ENCODE results near the gene H19. TPM values are rescaled to one million over a fixed set of nuclear protein-coding genes. Genes with fewer than 3 reads are reported as not detected.

H19 gene
- total and polyA plus RNA-seq, 2 donors (not counting 1 experiment from before 2014, with no cell fraction given) = 1.8 to 8.9 TPM

DNA sequence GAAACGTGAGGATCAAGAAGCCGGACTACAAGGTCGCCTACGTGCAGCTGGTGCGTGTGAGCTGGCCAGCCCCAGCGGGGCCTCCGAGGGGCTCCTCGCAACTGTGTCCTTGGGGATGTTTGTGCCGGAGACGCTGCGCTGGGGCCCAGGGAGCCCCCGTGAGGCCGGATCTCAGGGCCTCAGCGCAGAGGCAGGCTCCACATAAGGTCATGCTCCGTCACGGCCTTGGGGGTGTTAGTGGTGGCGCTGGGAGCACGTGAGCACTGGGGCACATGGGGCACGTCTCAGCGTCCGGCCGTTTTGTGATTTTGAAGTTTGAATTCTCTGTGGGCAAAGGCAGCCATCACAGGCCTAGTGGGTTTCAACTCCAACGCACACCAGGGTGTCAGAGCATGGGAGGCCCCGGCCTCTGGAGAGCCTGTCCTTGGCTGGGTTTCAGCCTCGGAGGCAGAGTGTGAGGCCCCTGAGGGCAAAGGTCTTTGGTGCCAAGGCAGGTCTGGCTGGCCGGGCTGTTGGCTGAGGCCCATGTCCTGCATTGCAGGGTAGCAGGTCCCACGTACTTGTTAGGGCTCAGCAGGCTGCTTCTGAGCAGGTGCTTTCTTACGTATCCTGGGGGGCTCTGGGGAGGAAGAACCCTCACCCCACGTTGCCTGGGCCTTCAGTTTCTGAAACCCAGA is 44.7 kb downstream of the H19 start:
- H3K4me1 ChIP-seq (ENCODE audit: control insufficient read depth, extremely low read depth, insufficient read depth, low read length) = no peaks in the 10 kb centered on the region
- no peaks in the 10 kb centered on the region for H3K79me2 ChIP-seq (ENCODE audit: control insufficient read depth, insufficient read depth, low read length)
- H3K27me3 ChIP-seq (ENCODE audit: control insufficient read depth, insufficient read depth, low read length) = no peaks in the 10 kb centered on the region
- DNase-seq (ENCODE audit: low read depth in 2 of 2) = no peak
- no peak overlapping the region for H3K4me3 ChIP-seq (replicated peaks in 1 of 4; ENCODE audit: control extremely low read depth in 1 of 4, insufficient read depth in 1 of 4, low read depth in 3 of 4, low read length in 4 of 4)
- no peak overlapping the region for H2AFZ ChIP-seq (ENCODE audit: low read length)
- H3K36me3 ChIP-seq (ENCODE audit: control insufficient read depth, insufficient read depth, low read length) = no peaks in the 10 kb centered on the region
- H3K27ac ChIP-seq (ENCODE audit: insufficient read depth, low read length) = no peak overlapping the region
- H3K4me2 ChIP-seq (ENCODE audit: extremely low read depth, insufficient read depth, low read length) = no peak overlapping the region
- H4K20me1 ChIP-seq (ENCODE audit: control insufficient read depth, extremely low read depth, insufficient read depth, low read length) = no peaks in the 10 kb centered on the region
- H3K9me3 ChIP-seq (ENCODE audit: control insufficient read depth, insufficient read depth, low read depth, low read length) = no peaks in the 10 kb centered on the region
- no peak overlapping the region for H3K9ac ChIP-seq (ENCODE audit: insufficient read depth, low read length)
- TF ChIP-seq CTCF (conservative IDR thresholded peaks at IDR 0.05 in 1 of 2, IDR thresholded peaks at IDR 0.05 in 1 of 2; ENCODE audit: low read depth in 1 of 2, low read length in 2 of 2) (no peak), EZH2 (IDR thresholded peaks at IDR 0.05; ENCODE audit: low read length, missing control alignments) (no peak)

DNA sequence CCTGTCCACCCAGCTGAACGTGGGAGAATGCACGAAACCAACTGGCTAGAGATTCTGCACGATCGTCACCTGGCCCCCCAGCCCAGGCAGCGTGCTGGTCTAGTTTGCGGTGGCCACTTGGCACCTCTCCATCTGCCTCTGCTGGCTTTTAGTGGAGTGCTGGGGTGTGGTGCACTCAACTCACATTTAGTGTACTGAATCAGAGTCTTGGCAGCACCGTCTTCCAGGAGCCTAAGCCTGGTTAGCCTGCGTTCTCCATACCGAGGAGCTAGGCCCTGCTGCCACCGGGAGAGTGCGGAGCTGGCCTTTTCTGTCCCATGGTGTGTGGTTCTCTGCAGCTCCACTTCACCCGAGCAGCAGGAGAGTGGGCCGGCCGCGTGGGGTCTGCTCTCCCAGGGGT is 47.7 kb downstream of the H19 start:
- H3K4me1 ChIP-seq (ENCODE audit: control insufficient read depth, extremely low read depth, insufficient read depth, low read length) = no peaks in the 10 kb centered on the region
- H3K9ac ChIP-seq (ENCODE audit: insufficient read depth, low read length) = no peak overlapping the region
- no peak overlapping the region for H3K4me2 ChIP-seq (ENCODE audit: extremely low read depth, insufficient read depth, low read length)
- no peak overlapping the region for H3K4me3 ChIP-seq (replicated peaks in 1 of 4; ENCODE audit: control extremely low read depth in 1 of 4, insufficient read depth in 1 of 4, low read depth in 3 of 4, low read length in 4 of 4)
- TF ChIP-seq CTCF (conservative IDR thresholded peaks at IDR 0.05 in 1 of 2, IDR thresholded peaks at IDR 0.05 in 1 of 2; ENCODE audit: low read depth in 1 of 2, low read length in 2 of 2) (no peak), EZH2 (IDR thresholded peaks at IDR 0.05; ENCODE audit: low read length, missing control alignments) (no peak)
- no peak overlapping the region for H2AFZ ChIP-seq (ENCODE audit: low read length)
- H3K27me3 ChIP-seq (ENCODE audit: control insufficient read depth, insufficient read depth, low read length) = no peaks in the 10 kb centered on the region
- no peak for DNase-seq (ENCODE audit: low read depth in 2 of 2)
- H3K27ac ChIP-seq (ENCODE audit: insufficient read depth, low read length) = no peak overlapping the region
- H3K9me3 ChIP-seq (ENCODE audit: control insufficient read depth, insufficient read depth, low read depth, low read length) = no peaks in the 10 kb centered on the region
- no peaks in the 10 kb centered on the region for H4K20me1 ChIP-seq (ENCODE audit: control insufficient read depth, extremely low read depth, insufficient read depth, low read length)
- no peaks in the 10 kb centered on the region for H3K36me3 ChIP-seq (ENCODE audit: control insufficient read depth, insufficient read depth, low read length)
- no peaks in the 10 kb centered on the region for H3K79me2 ChIP-seq (ENCODE audit: control insufficient read depth, insufficient read depth, low read length)

GRCh38 chr11:1949302-1949701 is 48.3 kb downstream of the H19 start:
- Histone ChIP-seq H3K79me2 (ENCODE audit: control insufficient read depth, insufficient read depth, low read length) (no peaks in the 10 kb centered on the region), H3K4me2 (ENCODE audit: extremely low read depth, insufficient read depth, low read length) (no peak overlapping the region), H2AFZ (ENCODE audit: low read length) (no peak overlapping the region), H3K27ac (ENCODE audit: insufficient read depth, low read length) (no peak overlapping the region), H3K9ac (ENCODE audit: insufficient read depth, low read length) (no peak overlapping the region), H3K9me3 (ENCODE audit: control insufficient read depth, insufficient read depth, low read depth, low read length) (no peaks in the 10 kb centered on the region), H3K4me3 (replicated peaks in 1 of 4; ENCODE audit: control extremely low read depth in 1 of 4, insufficient read depth in 1 of 4, low read depth in 3 of 4, low read length in 4 of 4) (no peak overlapping the region), H3K4me1 (ENCODE audit: control insufficient read depth, extremely low read depth, insufficient read depth, low read length) (no peaks in the 10 kb centered on the region), H3K27me3 (ENCODE audit: control insufficient read depth, insufficient read depth, low read length) (no peaks in the 10 kb centered on the region), H3K36me3 (ENCODE audit: control insufficient read depth, insufficient read depth, low read length) (no peaks in the 10 kb centered on the region), H4K20me1 (ENCODE audit: control insufficient read depth, extremely low read depth, insufficient read depth, low read length) (no peaks in the 10 kb centered on the region)
- TF ChIP-seq EZH2 (IDR thresholded peaks at IDR 0.05; ENCODE audit: low read length, missing control alignments) (no peak), CTCF (conservative IDR thresholded peaks at IDR 0.05 in 1 of 2, IDR thresholded peaks at IDR 0.05 in 1 of 2; ENCODE audit: low read depth in 1 of 2, low read length in 2 of 2) (no peak)
- no peak for DNase-seq (ENCODE audit: low read depth in 2 of 2)
